ENCODE data around the gene SYK. TPM values are rescaled to one million over a fixed set of nuclear protein-coding genes. Genes with fewer than 3 reads are reported as not detected.

SYK gene
- total RNA-seq, 1 donor from 2014 or later, result 7.4 TPM

DNA sequence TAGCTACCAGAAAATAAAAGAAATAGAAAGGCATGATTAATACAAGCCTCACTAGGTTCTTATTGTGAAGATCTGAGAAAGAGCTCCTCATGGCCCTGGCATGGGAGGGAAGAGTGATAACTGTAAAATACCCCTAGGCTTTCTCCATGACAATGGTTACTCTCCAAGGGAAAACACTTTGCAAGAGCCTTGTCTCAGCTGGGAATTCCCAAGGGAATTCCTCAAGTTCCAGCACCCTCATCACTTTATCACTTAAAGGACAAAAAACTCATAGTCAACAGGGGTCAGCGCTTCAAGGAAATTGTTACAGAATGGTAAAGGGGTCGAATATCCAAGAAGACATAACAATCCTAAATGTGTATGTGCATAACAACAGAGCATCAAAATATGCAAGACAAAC, 21.2 kb downstream of the SYK start:
- peaks cover 6% of the 10 kb centered on the region for H3K27me3 Mint-ChIP-seq
- no peaks in the 10 kb centered on the region for H3K4me1 Mint-ChIP-seq (ENCODE audit: low read depth)
- peaks cover 6% of the 10 kb centered on the region for H3K9me3 Mint-ChIP-seq (ENCODE audit: low read depth)
- TF ChIP-seq, protein P1, sequence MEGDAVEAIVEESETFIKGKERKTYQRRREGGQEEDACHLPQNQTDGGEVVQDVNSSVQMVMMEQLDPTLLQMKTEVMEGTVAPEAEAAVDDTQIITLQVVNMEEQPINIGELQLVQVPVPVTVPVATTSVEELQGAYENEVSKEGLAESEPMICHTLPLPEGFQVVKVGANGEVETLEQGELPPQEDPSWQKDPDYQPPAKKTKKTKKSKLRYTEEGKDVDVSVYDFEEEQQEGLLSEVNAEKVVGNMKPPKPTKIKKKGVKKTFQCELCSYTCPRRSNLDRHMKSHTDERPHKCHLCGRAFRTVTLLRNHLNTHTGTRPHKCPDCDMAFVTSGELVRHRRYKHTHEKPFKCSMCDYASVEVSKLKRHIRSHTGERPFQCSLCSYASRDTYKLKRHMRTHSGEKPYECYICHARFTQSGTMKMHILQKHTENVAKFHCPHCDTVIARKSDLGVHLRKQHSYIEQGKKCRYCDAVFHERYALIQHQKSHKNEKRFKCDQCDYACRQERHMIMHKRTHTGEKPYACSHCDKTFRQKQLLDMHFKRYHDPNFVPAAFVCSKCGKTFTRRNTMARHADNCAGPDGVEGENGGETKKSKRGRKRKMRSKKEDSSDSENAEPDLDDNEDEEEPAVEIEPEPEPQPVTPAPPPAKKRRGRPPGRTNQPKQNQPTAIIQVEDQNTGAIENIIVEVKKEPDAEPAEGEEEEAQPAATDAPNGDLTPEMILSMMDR (IDR thresholded peaks at IDR 0.05; ENCODE audit: unreplicated experiment), result no peak
- no peak for DNase-seq (ENCODE audit: low spot score, unreplicated experiment)
- peaks cover 7% of the 10 kb centered on the region for H3K36me3 Mint-ChIP-seq (ENCODE audit: insufficient read depth)
- no peak overlapping the region for H3K27ac Mint-ChIP-seq
- no peak overlapping the region for H3K4me3 Mint-ChIP-seq (ENCODE audit: low read depth)

DNA sequence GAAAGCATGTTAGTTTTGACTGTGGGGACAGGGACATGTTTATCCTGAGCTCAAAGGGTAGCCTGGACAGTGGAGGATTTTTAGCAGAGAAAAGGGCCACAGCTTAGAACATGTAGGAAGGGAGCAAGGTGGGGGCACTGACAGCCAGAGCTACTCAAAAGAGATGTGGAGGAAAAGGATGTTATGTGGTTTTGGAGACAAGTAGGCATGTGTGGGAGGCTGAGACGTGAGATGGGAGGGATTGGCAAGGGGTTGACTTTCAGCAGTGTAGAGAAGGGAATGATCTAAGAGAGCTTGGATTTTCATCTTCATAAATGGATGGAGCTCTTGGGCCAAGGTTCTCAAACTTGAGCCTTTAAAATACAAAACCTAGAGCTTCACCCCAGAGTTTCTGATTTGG, 24.0 kb downstream of the SYK start:
- H3K9me3 Mint-ChIP-seq (ENCODE audit: low read depth), result peaks cover 6% of the 10 kb centered on the region
- H3K4me1 Mint-ChIP-seq (ENCODE audit: low read depth), result no peaks in the 10 kb centered on the region
- TF ChIP-seq, protein P1 (IDR thresholded peaks at IDR 0.05; ENCODE audit: unreplicated experiment), result no peak
- H3K36me3 Mint-ChIP-seq (ENCODE audit: insufficient read depth), result peaks cover 7% of the 10 kb centered on the region
- peaks cover 6% of the 10 kb centered on the region for H3K27me3 Mint-ChIP-seq
- no peak overlapping the region for H3K4me3 Mint-ChIP-seq (ENCODE audit: low read depth)
- DNase-seq (ENCODE audit: low spot score, unreplicated experiment), result no peak
- H3K27ac Mint-ChIP-seq, result no peak overlapping the region

DNA sequence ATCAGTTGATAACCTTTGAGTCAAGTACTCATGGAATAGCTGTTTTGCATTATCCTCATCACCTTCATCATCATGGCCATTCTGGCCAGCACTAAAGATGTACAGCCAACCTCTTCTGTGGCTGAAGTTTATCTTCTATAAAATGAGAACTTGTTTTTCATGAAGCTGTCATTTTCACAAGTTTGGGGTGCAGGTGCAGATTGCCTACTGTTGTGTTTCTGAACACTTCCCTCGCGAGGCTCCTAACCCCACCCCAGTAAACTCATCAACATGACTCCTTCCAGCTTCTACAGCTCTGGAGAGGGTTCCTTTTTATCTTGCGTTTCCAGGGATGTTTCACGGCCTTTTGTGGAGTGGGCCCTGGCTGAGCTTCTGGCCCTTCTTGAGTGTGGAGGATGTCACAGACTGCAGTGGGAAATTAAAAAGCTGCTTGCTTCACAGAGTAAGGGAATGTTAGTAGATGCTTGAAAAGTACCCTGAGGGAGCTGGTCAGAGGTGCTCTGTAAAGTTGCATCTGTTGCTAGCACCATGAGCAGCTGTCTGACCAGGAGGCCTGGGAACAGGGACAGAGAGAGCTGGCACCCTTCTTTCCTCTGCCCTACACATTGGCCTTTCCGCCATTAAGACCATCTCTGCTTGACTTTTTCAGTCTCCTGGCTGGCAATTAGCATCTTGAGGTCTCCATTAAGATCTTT, 24.9 kb downstream of the SYK start:
- Mint-ChIP-seq H3K4me3 (ENCODE audit: low read depth) (no peak overlapping the region), H3K27me3 (peaks cover 6% of the 10 kb centered on the region), H3K36me3 (ENCODE audit: insufficient read depth) (peaks cover 7% of the 10 kb centered on the region), H3K4me1 (ENCODE audit: low read depth) (peaks cover 2% of the 10 kb centered on the region), H3K27ac (no peak overlapping the region), H3K9me3 (ENCODE audit: low read depth) (peaks cover 6% of the 10 kb centered on the region)
- TF ChIP-seq, protein P1 (IDR thresholded peaks at IDR 0.05; ENCODE audit: unreplicated experiment), result no peak
- DNase-seq (ENCODE audit: low spot score, unreplicated experiment), result no peak

GRCh38 chr9:90827181-90827871, 25.7 kb downstream of the SYK start:
- H3K9me3 Mint-ChIP-seq (ENCODE audit: low read depth), result peaks cover 6% of the 10 kb centered on the region
- DNase-seq (ENCODE audit: low spot score, unreplicated experiment), result no peak
- H3K27ac Mint-ChIP-seq, result no peak overlapping the region
- TF ChIP-seq, protein P1 (IDR thresholded peaks at IDR 0.05; ENCODE audit: unreplicated experiment), result no peak
- peaks cover 5% of the 10 kb centered on the region for H3K4me1 Mint-ChIP-seq (ENCODE audit: low read depth)
- H3K27me3 Mint-ChIP-seq, result peaks cover 6% of the 10 kb centered on the region
- no peak overlapping the region for H3K4me3 Mint-ChIP-seq (ENCODE audit: low read depth)
- peaks cover 5% of the 10 kb centered on the region for H3K36me3 Mint-ChIP-seq (ENCODE audit: insufficient read depth)

- no peak overlapping the region for H3K27ac Mint-ChIP-seq
- no peaks in the 10 kb centered on the region for H3K36me3 Mint-ChIP-seq (ENCODE audit: insufficient read depth)
- peaks cover 6% of the 10 kb centered on the region for H3K27me3 Mint-ChIP-seq
- TF ChIP-seq, protein P1 (IDR thresholded peaks at IDR 0.05; ENCODE audit: unreplicated experiment), result no peak
- H3K4me1 Mint-ChIP-seq (ENCODE audit: low read depth), result peaks cover 6% of the 10 kb centered on the region
- H3K9me3 Mint-ChIP-seq (ENCODE audit: low read depth), result no peaks in the 10 kb centered on the region
- no peak for DNase-seq (ENCODE audit: low spot score, unreplicated experiment)
- no peak overlapping the region for H3K4me3 Mint-ChIP-seq (ENCODE audit: low read depth)
These were observed 28.4 kb downstream of the SYK start for GRCh38 chr9:90830051-90830450.

Data from progenitor cell of endocrine pancreas (in vitro differentiated cells).